NCI-H69 (cell line): ENCODE data around the gene ORC3.
"Not testable (repeated sequence)": the region's sequence is repeated elsewhere in the genome, so short reads cannot be mapped to it uniquely, and the experiment has no call there.

Source experiments
- DNase-seq: peaks from one replicate; lab custom pipeline; 2025; lab: John Stamatoyannopoulos, UW

ORC3 gene

DNA sequence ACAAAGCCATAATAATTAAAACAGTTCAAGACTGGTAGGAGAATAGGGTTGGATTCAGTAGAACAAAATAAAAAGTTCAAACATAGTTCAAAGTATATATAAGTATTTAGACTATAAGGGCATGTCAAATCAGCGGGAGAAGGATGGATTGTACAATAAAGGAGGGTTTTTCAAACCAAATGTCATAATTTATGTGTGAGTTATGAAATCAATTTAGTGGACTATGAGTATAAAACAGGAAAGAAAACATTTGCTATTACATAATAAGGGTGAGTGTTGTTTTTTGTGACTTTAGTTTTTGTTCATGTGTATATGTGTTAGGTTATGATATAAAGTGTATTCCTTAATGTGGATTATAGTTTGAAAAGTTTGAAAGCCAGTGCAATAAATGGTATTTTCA is 10.6 kb downstream of the ORC3 start:
- DNase-seq: no peak

DNA sequence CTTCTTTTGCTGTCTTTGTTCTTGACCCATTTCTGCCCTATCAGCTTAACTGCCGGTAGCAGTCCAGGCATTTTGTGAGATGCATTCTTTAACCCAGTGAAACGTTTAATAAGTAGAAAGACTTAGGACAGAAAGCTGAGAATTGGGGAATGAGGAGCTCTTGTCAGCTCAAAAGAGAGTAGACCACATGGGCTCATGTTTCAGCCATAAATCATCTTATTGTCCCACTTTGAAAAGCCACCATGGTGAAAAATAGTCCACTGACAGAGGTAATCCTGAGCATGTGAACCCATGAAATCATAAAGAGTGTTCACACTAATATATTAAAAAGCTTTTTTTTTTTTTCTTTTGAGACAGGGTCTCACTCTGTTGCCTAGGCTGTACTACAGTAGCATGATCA is 16.3 kb downstream of the ORC3 start:
- DNase-seq: no peak

DNA sequence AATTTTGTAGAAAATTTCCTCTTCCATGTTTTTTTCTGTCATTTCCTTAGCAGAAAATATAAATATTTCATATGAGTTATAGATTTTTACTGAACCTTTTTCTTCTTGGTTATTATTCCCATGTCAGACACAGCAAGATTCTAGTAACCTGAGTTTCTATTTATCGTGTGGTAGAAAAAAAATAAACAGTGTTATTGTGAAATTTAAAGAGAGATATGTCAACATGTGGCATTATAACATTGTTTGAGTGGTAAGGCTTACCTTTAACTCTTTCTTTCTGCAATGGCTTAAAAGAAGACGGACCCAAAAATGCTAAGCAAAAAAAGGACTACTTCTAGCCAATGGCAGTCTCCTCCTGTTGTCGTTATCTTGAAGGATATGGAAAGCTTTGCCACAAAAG is 18.9 kb downstream of the ORC3 start:
- DNase-seq: no peak

DNA sequence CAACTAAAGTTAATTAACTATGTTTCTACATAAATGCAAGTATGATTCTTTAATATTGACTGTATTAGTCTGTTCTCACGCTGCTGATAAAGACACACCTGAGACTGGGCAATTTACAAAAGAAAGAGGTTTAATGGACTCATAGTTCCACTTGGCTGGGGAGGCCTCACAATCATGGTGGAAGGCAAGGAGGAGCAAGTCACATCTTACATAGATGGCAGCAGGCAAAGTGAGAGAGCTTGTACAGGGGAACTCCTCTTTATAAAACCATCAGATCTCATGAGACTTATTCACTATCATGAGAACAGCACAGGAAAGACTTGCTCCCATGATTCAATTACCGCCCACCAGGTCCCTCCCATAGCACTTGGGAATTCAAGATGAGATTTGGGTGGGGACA is 23.1 kb downstream of the ORC3 start:
- not testable (repeated sequence) for DNase-seq

DNA sequence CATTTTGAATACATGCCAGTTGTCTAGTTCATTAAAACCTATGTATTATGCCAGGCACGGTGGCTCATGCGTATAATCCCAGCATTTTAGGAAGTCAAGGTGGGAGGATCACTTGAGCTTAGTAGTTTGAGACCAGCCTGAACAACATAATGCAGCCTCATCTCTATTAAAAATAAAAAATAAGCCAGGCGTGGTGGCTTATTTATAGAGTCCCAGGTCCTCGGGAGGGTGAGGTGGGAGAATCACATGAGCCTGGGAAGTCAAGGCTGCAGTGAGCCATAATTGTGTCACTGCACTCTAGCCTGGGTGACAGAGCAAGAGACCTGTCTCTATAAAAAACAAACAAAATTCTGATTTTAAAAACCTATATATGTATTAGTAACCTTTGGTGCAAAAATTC is 27.5 kb downstream of the ORC3 start:
- DNase-seq: no peak

DNA sequence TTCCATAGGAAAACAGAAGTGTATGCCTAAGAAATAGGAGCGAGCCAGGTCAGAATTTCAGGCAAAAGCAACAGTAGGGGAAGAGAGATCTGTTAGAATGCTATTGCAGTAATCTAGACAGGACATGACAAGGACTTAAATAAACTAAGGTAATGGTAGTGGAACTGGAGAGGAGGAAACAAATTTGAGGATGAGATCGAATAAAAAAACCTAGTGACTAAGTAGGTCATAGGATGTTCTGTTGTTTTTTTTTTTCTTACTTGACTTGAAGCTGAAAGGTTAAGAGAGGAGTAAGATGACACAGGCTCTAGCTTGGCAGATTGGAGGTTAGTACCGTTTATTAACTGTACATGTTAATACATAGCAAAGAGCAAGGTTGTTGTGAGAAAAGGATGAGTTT is 28.6 kb downstream of the ORC3 start:
- DNase-seq: no peak

DNA sequence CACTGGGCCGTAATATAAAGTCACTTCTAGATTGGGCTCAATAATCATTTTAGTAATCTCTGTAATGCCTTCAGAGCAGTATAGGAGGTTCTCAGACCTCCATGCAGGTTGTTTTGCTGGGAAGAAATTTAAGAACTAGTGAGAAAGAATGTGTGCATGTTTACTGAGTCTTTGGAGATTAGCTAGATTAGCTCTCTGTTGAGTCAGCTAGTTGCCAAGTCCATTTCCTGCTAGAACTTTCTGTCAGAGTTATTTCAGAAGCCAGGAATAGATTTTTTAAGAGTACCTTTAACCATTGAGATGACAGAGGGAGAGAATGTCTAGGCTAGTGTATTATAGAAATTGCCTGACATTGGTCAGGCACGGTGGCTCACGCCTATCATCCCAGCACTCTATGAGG is 33.3 kb downstream of the ORC3 start:
- DNase-seq: no peak

DNA sequence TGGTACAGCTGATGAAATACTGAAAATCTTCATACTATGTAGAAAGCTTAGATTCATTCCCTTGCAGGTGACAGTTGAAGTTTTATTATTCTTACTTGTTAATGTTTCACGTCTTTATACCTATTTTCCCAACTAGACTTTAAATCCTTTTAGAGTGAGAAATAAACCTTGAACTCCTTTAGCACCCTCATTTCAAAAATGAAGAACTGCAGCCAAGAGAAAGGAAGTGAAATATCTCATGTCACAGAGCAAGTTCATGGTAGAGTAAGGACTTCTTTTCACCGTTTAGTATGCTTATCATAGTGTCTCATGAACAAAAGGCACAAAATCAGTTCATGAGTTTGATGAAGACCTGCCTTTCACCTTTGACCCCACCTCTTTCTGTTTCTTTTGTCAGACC is 38.5 kb downstream of the ORC3 start:
- DNase-seq: no peak

DNA sequence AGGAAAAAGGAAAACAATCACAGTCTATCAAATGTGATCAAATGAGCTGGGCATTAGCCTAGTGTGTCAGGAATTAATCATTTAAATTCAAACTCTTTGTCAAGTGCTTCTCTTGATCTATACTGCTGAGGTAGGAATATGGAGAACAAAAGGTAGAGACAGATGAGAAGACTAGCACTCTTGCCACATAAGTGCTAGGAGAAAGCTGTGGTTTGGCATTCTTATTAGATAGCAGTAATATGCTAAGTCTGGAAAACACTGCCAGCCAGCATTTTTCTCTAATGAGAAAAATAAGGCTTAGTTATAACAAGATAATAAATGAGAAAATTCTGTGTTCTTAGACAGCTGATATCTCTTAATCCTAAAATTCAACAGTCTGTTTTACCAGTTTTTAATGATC is 38.9 kb downstream of the ORC3 start:
- DNase-seq: no peak

DNA sequence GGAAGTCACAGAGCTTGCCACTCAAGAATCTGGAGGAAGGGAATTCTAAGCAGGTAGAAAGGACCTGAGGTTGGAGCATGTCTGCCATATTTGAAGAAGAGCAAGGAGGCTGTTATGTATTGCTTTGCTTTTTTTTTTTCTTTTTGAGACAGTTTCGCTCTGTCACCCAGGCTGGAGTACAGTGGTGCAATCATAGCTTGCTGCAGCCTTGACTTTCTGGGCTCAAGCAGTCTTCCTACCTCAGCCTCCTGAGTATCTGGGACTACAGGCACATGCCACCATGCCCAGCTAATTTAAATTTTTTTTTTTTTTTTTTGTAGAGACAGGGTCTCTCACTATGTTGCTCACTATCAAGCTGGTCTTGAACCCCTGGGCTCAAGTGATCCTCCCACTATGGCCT is 40.8 kb downstream of the ORC3 start:
- no peak for DNase-seq

DNA sequence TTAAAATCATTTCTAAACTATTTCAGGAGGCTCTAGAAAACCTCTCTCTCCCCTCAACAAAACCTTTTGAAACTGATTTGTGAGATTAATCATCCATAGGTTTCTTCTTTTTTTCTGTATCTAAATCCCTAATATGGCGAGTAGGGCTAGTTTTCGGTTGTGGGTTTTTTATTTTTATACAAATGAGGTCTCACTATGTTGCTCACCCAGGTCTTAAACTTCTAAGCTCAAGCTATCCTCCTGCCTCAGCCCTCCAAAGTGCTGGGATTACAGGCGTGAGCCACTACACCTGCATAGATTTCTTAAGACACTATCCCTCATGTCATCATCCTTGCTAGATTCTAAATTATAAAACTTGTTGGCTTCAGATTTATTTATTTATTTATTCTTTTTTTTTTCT is 43.9 kb downstream of the ORC3 start:
- no peak for DNase-seq

DNA sequence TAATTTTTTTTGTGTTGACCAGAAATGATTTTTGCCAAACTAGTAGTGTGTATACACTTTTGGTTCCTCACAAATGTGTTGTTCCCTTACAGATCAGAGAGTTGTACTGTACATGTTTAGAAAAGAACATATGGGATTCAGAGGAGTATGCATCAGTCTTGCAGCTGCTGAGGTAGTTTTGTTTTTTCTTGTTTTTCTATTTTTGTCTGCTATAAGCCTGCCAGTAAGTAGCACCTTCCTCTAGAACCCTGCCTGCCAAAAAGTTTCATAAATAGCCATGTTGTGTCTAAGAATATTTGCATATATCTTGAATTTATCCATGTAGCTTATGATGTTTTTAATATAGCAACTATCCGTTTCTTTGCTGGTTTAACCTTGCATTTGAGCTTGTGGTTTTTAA is 46.4 kb downstream of the ORC3 start:
- DNase-seq: no peak

DNA sequence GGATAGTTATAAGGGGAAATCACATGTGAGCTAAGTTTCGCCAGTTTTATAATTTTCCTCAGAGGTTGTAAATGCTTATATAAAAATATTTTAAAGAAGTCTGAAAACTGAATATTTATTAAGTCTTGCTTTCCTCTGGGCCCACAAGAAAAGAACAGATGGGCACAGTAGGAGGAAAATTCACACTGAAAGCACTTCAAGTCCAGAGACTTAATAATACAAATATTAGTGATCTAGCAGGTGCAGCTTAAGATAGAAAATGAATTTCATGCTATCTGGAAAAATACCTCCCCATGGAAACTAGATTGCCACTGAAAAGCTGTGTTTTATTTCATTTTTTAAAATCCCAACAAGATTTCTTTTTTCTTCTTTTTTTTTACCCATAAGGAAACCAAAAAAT is 47.2 kb downstream of the ORC3 start:
- DNase-seq: no peak

DNA sequence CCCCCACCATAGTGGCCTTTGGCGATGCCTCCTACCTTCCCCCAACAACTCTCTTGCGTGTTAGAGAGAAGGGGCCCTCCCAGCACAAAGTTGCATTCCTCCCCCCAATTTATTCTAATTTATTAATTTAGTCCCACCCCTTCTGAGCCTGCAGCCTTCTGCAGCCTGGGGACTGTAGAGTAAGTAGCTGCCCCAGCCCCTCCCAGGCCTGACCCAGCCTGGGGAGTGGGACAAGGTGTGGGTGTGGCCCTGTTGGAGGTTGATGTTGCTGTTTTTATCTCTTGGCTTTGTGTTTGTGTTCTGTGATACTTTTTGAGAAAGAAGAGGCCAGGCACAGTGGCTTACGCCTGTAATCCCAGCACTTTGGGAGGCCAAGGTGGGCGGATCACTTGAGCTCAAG is 49.4 kb downstream of the ORC3 start:
- no peak for DNase-seq

DNA sequence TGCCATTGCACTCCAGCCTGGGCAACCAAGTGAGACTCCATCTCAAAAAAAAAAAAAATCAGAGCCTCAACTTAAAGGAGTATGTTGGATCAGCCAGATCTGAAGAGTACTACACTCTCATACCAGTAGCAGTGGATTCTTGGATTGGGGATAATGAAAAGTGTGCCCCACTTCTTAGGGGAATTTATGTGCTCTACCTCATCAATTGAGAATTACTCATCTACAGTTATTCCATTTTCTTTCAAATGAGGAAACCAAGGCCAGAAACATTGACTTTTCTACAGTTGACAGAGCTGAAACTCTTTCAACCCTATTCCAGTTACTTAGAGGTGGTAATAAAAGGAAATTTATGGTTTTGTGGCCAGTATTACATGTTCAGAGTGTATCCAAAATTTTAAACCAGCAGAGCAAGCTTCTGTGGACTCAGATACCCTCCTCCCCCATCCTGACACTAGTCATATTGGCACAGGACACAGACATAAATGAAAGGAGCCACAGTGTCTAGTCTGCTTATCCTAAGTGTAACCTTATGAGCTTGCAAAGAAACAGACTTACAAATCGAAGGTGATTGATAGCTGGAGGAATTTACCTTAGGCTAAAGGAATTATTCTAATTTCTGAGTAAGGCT is 51.2 kb downstream of the ORC3 start:
- no peak for DNase-seq

DNA sequence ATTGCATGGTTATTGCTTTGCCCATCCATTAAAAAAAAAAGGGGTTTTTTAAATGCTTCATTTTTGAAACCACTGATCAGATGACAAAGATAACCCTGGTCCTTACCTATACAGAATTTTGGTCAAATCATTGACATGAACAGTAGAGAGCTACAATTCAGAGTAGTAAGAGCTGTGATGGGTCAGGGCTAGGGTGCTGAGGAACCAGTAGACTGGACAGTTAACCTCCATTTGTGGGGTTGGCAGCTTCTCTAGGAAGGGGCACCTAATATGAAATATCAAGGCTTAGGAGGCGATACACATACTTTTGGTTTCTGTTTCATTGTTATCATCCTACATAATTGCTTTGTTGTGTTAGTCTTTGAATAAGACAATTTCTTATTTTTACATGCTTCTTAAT is 55.1 kb downstream of the ORC3 start:
- no peak for DNase-seq

DNA sequence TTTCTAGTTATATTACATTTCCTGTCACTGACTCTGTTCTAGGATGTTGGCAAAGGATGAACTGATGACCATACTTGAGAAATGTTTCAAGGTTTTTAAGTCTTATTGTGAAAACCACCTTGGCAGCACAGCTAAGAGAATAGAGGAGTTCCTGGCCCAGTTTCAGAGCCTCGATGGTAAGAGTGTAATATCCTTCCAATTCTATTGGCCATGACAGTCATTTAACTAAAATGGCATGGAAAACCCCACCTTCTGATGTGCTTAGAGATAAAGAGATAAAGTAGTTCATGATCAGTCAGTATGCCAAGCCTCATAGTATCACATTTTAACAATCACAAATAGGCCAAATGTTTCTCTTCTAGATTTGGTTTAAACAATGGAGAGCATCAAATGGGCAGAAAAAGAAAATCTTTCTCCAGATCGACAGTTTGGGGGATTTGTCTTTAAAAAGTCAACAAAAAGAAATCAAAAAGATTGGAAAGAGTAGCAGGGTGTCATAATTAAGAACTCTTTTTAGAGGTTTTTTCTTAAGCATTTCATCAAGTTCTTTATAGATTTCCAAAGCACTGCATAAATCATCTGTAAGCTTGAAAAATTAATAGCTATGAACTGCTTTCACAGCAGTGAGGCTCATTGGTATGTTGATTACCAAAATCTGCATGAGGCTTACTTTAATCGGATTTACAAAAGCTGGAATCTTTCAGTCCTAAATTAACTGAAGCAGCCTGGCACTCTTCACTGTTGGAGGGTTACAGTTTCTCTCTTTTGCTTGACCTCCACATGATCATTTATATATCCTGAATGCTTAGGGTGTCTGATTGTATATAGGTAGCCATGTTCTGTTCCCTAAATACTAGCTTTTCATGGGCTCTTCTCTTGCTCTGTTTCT is 63.4 kb downstream of the ORC3 start:
- no peak for DNase-seq

DNA sequence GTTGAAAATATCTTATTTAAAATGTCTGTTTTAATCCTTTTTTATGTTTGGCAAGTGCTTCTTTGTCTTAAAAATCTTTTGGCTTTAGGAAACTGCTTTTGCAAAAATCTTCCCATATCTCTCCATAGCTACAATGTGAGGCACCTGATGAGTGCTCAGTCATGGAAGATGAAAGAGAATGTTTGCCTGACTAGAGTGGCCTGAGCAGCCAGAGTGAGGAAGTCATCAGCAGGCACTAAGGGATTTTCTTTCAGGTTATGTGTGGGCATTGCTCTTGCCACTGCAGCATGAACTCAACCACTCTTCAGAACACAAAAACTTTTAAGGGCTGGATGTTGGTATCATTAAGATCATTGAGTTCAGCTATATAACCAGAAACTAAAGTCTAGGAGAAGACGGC is 64.2 kb downstream of the ORC3 start:
- no peak for DNase-seq

DNA sequence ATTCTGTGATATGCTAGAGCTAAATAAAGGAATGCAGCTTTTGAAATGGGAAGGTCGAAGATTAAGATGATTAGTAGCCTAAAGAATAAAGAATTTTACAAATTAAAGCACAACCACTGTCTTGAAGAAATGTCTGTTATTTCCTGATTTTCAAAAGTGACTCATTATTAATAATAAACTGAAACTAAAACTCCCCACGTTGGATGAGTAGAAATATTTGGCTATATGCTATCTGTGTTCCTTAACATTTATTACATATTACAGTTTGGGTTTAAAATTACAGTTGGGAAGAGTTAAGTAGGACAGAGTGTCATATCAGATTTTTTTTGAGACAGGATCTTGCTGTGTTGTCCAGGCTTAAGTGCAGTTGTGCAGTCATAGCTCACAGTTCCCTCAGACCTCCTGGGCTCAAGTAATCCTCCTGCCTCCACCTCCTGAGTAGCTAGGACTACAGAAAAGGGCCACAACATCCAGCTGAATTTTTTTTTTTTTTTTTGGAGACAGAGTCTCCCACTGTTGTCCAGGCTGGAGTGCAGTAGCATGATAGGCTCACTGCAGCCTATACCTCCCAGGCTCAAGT is 65.0 kb downstream of the ORC3 start:
- DNase-seq: no peak

DNA sequence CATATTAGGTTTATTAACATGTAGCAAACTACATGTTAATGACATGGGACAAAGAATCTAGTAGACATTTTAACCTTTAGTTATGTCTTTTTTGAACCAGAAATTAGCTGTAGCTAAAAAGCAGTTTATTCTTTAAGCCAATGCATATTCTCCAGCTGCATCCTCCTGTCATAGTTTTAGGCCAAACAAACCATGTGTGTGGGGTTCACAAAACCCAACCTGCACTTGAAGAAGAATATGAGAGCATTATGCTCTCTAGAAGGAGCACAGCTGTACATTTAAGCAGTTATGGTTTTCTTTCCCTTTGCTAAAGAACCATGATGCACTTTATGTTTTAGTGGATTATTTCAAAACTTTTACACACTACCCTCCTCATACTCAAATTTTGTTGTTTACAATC is 65.9 kb downstream of the ORC3 start:
- no peak for DNase-seq

DNA sequence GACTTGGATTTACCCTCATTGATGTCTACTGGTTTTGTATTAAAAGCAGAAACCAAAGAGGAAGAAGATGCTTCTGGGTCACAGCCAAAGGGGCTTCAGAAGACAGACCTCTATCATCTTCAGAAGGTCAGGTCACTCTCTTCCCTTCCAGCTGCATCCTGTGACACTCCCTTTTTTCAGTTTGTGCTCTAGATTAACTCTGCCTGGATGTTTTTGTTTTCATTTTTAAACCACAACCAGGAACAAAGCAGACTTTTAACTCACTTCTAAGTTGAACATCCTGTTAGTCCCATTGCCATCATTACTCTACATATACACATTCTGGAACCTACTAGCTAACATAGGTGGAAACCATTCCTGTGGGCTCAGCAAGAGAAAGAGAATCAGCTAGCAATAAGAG is 66.9 kb downstream of the ORC3 start:
- no peak for DNase-seq

DNA sequence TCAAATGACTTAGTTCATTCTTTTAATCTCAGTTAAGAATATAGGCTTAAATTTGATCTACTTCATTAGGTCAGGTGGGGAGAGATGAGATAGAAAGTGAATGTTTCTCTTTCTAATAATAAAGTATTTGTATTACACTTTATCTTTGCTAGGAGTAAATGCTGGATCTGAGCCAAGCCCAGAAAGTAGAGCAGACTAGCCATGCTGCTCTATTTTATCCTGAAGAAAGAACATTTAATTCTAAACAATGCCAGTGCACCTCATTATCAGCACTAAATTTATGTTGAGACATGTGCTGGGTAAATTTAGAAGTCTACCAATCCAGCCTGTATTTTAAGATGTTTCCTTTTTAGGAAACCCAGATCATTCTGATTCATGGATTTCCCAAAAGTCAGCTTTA is 68.6 kb downstream of the ORC3 start:
- DNase-seq: no peak

DNA sequence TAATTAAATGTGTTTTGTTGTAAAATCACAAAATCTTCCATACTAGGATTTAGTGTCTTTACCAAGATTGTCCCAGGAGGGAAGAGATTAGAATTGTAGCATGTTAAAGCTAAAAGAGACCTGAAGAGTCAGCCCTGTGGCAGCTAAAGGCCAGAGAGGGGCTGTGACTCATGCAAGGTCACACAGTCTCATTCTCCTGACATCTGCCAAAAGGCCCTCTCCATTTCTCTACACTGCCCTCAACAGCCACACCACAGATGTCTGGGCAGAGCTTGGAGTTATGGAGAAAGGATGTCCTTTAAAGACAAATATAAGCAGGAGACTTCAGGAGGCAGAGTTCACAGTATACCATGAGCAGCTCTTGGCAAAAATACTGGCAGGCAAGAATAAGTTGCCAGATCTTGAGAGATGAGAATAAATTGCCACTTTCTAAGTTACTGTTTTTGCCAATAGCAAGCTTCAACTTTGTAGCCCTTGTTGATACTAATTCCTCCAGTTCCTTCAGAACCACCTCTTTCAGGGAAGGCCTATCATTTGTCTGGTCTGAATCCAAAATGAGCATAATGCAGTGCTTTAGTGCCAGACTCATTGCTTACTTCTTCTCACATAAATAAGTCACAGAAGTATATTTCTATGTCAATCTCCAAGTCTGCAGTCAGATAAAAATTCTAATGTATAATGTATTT is 70.4 kb downstream of the ORC3 start:
- DNase-seq: no peak
